DMS153 (cell line): ENCODE results near the gene AKT1.
"Not testable (repeated sequence)": the region's sequence is repeated elsewhere in the genome, so short reads cannot be mapped to it uniquely, and the experiment has no call there.

Source experiments
- DNase-seq: peaks from one replicate; lab custom pipeline; 2025; lab: John Stamatoyannopoulos, UW

The AKT1 gene

DNA sequence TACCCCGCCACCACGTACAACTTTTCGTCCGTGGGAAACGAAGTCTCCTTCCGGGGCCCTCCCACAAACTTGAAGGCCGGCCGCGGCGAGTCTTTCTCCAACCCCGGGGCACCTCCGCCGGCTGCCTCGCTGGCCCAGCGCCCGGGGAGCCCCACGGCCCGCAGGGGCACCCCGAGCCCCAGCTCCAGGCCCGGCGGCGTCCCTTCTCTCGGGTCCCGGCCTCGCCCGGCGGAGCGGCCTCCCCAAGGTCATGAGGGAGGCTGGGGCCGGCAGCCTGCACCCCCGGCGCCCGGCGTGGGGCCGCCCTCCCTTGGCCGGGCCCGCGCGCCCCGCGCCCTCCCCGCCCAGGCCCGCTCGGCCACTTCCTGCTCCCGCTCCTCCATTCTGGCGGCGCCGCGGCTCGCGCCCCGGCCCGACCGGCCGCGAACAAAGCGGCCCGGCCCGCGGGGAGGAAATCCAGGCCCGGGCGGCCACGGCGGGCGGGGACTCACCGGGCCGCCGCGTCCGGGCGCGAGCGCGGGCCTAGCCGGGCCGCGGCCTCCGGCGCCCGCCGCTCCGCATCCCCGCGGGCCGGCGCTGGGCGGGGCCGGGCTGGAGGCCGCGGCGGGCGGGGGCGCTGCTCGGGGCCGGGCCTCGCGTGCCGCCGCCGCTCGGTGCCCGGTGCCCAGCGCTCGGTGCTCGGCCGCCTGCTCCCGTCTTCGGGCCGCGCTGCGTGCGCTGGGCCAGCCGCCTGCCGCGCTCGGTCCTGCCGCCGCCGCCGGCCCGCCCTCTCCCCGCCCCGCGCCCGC, at the start of gene AKT1:
TSS of gene AKT1 (minus strand) at position 756 of the 788 bp plus-strand sequence. CDS start 3,105 bp downstream, outside the sequence.
- DNase-seq = no peak

DNA sequence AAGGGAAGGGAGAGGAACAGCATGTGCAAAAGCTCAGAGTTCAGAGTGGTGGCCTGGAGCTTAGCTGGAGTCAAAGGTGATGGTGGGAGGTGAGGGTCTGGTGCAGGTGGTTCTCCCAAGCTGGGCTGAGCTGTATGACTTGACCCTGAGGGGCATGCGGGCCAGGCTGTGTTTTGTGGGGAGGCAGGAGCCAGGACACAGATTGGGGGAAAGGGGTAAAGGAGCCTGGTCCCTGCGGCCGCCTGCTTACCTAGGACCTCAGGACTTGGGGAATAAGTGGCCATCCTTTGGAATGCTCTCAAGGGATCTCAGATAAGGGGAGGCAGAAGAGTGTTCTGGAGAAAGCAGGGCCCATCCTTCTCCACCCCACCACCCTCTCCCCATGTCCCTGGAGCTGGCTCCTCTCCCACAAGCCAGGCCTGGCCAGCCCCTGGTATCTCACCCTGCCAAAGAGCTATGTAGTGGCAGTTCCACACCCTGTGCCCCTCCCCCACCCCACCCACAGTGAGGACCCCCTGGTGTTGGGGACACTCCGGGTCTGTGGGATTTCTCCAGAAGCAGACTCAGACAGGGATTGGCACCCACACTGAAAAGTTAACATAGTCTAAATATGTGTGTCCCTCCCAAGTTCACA, 49.6 kb upstream of the AKT1 start:
- no peak for DNase-seq

DNA sequence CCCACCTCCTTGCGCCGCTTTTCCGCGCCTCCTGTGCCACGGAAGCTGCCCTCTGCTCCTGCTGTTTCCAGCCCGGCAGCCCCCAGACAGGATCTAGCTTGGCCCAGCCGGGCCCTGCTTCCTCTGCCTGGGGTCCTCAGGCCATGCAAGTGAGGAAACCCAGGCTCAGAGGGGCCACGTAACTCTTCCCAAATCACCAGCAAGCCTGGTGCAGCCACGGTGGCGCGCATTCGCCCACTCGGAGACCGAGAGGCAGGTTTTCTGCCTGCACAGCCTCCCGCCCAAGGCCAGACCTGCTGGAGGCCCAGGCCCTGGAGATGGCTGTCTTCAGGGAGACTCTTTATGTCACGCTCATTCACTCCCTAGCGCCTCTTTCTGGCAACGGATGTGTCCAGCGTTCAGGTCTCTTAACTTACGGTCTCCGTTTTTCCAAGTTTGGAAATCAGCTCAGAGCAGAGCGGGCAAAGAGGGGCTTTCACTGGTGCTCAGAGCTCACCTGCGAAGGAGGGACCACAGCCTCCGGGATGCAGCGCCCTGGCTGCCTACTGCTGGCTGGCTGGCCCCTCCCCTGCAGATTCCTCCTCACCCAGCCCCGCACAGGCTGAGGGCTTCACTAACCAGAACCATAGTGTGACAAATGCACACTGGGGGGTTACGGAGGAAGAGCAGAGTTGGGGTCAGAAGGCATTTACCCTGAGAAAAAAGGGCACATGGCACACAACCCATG, 48.9 kb upstream of the AKT1 start:
- no peak for DNase-seq

DNA sequence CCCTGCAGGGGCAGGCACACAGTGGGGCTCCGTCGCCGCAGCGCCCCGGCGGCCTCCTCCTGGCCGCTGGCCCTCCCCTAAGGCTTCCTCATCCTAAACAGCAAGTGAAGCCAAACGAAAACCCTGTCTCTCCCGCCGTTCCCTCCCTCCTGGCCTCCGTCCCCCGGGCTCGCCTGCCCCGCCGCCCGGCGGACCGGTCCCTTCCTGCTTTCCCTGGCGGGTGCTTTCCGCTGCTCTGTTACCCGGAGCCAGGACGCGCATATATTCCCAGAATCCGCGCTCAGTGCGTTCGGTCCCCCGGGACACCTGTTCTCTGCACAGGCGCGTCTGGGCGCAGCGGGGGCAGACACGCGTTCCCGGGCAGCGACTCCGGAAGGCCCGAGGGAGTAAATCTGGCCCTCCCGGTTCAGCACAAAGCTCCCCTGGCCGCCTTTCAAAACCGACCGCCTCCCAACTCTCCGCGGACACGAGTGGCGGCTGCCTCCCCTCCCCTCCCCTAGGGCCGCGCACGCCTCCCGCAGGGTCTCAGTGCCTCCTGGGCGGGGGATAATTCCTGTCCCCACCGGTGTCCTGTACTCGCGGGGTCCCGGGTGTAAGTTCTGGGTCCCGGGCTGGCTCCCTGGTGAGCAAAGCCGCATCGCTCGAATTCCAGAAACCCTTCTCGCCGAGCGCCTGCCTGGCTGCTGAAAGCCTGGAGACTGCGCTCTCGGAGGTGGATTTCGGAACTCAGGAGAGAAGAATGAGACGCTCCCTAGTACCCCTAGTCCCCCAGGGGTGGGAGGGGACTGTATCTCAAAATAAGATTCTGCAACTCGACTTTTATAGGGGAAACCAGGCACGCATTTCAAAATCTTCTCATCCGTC, 48.1 kb upstream of the AKT1 start:
- DNase-seq = no peak

DNA sequence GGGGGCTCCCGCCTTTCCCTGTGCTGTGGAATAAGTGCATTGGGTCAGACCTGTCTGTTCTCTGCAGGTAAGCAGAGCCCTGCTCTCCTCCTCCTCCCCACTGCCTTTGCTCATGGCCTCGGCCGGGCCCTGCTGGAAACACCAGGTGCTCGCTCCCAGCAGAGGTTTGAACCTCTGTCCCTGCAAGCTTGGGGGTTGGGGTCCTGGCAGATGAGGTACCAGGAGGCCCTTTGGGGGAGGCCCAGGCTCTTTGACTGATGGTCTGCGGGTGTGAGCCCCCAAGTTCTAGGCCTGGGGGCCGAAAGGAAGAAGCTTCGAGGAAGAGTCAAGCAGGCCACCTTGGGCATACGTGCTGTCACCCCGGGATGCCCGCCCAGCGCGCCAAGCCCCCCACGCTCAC, 47.5 kb upstream of the AKT1 start:
- DNase-seq = no peak

DNA sequence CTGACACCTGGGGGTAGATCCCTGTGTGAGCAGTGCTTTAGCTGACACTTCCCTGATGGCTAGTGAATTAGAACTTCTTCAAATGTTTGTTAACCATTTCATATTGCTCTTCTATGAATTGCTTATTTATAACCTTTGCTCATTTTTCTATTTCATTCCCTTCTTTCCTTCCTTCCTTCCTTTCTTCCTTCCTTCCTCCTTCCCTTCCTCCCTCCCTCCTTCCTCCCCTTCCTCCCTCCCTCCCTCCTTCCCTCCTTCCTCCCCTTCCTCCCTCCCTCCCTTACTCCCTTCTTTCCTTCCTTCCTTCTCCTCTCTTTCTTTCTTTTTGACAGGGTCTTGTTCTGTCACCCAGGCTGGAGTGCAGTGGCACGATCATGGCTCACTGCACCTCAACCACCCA, 46.2 kb upstream of the AKT1 start:
- DNase-seq = no peak

DNA sequence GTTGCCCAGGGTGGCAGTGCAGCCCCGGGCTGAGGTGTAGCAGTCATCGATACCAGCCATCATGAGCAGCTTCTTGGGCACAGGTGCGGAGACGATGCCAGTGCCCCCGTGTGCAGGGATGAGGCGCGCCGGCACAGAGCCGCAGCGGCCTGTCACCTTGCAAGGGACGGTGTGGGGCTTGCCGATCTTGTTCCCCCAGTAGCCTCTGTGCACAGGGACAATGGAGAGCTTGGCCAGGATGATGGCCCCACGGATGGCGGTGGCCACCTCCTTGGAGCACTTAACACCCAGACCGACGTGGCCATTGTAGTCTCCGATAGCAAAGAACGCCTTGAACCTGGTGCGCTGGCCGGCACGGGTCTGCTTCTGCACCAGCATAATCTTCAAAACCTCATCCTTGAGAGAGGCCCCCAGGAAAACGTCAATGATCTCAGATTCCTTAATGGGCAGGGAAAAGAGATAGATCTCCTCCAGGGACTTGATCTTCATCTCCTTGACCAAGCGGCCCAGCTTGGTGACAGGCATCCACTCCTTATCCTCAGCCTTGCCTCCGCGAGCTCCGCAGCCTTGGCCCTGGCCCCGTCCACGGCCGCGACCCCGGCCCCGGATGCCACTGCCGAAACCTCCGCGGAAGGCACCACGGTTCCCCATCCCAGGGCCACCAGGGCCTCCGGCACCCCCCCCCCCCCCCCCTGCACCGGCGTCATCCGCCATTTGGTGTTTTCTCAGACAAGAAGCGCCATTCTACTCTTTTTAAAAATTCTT, 40.8 kb upstream of the AKT1 start:
- DNase-seq = not testable (repeated sequence)

DNA sequence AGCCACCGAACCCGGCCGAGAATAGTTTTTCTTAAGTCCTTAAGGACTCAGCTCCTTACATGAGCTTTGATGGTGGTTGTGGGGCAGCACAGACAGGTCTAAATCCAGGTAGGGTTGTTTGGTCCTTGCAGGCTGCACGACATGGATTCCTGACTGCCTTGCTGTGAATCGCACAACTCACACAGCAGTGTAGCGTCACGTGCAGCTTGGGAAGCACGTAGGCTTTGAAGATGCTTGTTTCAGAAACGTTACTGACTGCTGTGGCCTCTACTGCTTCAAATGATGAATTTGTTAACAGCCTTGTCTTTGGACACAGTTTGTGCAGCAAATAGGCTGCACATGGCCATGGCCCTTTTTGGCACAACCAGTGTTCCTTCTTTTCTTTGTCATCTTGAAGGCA, 35.2 kb upstream of the AKT1 start:
- no peak for DNase-seq

DNA sequence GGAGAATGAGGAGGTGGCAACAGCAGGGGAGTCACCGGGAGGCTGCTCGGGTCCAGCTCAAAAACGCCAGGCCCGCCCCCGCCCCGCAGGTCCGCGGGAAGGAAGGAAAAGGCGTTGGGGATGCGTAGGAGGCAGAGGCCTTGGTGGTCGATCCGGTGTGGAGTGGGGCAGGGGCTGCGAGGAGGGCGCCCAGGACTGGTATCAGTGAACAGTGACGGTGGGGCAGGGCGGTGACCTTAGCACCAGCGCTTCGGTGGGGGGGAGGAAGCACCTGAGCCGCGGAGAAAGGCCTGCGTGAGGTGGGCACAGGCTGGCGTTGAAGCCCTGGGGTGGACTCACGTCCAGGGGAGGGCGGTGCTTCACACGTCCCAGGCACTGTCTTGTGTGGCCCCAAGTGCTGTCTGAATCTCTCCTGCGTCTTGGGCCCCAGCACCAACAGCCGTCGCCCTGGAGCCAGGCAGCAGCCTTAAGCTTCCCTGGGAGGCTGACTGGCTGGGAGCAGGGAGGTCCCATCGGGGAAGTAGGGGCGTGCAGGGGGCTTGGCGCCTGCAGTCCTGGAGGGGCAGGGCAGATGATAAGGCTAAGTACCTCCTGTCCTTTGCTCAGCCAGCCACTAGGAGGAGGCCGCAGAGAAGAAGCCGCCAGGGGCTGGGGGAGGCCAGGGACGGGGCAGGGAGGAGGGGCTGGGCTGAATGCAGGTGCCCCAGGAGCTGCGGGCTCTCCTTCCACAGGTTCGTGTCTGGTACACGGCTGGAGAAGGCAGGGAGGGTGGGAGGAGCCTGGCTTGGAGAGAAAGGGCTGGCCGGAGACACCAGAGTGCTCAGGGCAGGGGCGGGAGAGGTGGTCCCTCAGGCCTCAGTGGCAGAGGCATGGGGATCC, 31.9 kb upstream of the AKT1 start:
- no peak for DNase-seq

DNA sequence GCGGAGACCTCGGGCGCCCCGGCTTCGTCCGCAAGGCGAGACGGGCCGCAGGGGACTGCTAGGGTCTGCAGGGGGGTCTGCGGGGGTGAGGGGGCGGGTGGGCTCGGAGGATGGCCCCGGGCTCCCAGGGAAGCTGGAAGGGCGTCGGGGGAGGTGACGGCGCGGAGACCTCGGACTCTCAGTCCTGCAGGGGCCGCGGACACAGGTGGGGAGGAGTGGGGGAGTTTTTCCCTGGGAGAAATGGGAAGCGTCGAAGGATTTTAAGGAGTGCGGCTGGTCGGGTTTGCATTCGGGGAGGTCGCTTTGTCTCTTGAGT, 31.3 kb upstream of the AKT1 start:
- no peak for DNase-seq

DNA sequence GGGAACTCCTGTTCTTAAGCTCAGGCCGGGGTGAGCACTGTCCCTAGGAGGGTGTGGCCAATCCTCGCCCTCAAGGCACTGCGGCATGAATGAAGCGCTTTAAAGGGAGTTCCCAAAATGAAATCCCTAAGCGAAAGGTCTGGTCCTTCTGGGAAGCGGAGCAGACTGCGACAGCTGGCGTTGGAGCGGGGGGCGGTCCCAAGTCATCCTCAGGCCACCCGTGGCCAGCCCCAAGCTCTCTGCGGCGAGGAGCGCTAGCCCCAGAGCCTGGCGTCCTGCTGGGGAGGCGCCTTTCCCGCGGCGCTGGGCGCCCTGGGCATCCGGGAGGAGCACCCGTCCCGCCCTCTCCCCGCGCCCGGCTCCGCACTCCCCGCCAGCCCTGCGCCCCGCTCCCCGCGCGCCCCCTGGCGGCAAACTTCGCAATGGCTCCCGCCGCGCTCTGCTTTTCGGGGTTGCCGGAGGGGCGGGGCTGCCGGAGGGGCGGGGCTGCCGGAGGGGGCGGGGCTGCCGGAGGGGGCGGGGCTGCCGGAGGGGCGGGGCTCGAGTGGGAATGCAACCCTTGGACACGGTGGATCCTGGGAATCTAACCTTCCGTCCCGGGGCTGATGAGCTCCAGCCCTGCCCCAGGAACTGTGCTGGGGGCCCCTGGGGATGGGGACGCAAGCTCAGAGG, 30.8 kb upstream of the AKT1 start:
- peak; percentile 14 for DNase-seq

DNA sequence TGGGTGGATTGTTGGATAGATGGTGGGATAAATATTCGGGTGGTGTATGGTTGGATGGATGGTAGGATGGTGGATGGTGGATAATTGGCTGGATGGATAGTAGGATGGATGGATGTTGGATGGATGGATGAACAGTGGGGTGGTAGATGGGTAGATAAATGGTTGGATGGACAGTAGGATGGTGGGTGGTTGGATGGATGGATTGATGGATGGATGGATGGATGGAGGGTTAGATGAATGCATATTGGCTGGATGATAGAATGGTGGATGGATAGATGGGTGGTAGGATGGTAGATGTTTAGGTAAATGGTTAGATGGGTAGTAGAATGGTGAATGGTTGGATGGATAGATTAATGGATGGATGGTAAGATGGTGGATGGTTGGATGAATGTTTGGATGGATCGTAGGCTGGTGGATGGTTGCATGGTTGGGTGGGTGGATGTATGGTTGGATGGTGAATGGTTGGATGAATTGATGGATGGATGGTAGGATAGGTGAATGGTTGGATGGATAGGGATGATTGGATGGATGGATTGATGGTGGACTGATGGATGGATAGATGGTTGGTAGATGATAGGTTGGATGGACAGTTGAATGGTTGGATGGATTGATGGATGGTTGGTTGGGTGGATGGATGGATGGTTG, 28.9 kb upstream of the AKT1 start:
- no peak for DNase-seq

DNA sequence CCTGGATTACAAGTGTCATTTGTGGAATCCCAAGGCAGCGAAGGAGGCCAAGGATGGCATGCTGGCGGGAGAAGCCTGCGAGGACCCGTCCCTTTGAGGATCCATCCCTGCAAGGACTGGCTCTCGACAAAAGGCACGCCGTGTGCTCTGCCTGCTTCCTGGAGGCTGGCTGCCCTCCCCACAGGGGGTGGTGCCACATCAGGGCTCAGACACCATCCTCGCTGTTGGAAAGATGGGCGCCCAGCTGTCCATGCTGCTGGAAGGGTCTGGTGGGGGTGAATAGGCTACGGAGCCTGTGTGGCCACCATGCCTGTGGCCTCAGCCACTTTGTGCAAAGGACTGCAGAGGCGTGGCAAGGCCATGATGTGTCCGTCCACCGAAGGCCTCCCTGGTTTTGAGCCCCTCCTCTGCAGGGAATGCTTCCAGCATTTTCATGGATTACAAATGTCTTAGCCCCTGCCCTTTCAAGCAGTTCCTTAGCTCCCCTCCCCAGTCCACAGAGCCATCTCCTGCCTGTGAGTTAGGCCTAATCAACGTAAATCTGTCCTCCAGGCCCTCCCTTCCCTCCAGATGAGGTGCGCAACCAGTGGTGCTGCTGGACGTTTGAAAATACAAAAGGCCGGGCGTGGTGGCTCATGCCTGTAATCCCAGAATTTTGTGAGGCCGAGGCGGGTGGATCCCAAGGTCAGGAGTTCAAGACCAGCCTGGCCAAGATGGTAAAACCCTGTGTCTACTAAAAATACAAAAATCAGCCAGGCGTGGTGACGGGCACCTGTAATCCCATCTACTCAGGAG, 27.5 kb upstream of the AKT1 start:
- no peak for DNase-seq

DNA sequence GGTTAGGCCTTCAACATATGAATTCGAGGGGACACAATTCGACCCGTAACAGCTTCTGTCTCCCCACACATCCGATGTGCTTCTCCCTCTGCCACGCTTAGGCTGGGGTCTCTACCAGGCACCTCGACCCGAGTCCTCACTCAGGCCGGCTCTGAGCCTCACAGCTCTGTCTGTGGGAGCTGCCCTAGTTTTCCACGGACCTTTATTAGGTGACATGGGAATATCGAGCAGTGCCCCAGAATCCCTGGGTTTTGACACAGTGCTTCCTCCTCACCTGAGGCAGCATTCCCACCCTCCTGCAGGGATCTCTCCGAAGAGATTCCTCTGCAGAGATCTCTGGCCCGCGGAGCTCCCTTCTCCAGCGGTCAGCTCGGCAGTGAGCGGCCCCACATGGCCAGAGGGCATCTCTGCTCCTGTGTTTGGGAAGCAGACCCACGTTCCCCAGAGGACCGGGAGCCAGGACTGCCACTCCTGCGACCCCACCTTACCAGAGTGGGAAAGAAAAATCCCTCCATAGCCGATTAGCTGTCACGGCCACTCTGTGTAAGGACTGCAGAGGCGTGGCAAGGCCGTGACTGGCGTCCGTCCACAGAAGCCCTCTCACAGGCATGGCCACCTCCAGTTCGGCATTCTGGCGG, 26.5 kb upstream of the AKT1 start:
- DNase-seq = no peak

DNA sequence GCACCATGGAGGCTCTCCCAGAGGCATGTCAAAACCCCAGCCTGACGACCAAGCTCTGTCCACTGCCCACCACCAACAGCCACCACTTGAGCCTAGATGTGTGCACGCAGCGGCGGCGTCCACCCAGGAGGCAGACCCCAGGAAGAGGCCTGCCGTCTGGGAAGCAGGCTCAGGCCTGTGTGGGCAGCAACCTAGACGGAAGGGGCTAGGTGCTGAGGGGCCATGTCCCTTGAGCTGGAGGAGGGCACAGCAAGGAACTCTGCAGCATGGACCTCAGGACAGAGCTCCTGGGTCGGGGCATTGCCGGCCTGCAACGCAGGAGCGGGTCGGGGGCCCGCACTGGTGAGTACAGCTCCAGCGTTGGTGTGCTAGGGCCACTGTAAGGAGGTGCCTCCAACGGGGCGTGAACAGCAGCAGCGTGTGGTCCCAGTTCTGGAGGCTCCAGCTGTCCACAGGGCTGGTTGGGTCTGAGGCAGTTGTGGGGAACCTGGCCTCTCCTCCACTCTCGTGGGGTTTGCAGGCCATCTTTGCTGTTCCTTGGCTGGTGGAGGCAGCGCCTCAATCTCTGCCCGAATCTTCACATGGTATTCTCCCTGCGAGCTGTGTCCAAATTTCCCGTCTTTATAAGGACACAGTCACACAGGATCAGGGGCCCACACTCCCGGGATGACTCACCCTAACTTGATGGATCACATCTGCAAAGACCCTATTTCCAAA, 25.8 kb upstream of the AKT1 start:
- DNase-seq = no peak

DNA sequence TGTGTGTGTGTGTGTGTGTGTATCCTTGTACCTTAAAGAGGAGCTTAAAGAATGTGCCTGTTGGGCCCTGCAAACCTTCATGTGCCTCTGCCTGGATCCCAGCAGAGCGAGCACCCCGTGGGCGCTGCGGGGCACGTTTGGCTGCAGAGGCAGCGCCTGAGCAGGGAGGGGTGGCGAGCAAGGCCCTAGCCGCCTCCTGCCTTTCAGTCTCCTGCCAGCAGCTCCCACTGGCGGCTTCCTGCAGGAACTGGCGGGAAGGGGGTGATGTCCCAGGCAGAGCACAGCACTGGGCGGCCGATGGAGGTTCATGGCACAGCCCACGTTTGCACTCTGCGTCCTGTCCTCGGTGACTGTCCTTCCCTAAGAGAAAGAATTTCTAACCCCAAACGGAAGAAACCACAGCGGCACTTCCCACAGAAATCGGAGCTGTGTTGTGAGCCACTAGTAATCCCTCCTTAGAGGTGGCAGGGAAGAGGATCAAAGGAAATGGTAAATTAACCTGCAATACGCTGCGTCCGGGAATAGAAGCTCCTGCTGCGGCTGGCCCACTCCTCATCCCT, 25.2 kb upstream of the AKT1 start:
- DNase-seq = no peak

DNA sequence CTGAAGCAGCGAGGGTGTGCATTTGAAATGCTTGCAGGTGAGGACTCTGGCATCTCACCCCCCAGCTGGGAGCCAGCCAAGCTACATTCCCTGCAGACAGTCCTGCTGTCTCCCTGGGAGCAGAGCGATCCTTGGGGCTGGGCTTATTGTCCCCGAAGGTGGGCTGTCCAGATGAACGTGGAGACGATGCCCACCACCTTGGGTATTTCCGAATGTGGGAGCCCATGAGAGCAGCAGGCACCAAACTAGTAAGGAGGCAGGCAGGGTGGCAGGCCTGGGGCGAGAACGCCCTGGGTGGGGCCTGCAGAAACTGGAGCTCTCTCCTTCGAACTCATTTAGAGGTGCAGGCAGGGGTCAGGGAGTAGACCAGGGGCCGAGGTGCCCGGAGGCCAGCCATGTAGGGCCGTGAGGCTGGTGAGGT, 23.8 kb upstream of the AKT1 start:
- no peak for DNase-seq
